Nephron progenitor cell (in vitro differentiated cells): Measurements from ENCODE around the gene IL17B.

Experiments
- DNase-seq: peaks from one replicate; pipeline ENCODE4 v3.0.0; 2021
- H3K27ac Mint-ChIP-seq: 2 replicates; pipeline ENCODE4 v1.8.0; 2021; ENCODE audit warnings: mild to moderate bottlenecking, moderate library complexity, mixed read lengths
- H3K27me3 Mint-ChIP-seq: 2 replicates; pipeline ENCODE4 v1.8.0; 2021; ENCODE audit warnings: mild to moderate bottlenecking, low read depth, mixed read lengths; ENCODE audit not compliant: poor library complexity
- H3K36me3 Mint-ChIP-seq: 2 replicates; pipeline ENCODE4 v1.8.0; 2021; ENCODE audit warnings: low read depth, mixed read lengths
- H3K4me1 Mint-ChIP-seq: 2 replicates; pipeline ENCODE4 v1.8.0; 2021; ENCODE audit warnings: mixed read lengths
- H3K4me3 Mint-ChIP-seq: 2 replicates; pipeline ENCODE4 v1.8.0; 2021; ENCODE audit warnings: mild to moderate bottlenecking, moderate library complexity, mixed read lengths
- H3K9me3 Mint-ChIP-seq: 2 replicates; pipeline ENCODE4 v1.8.0; 2021; ENCODE audit warnings: mild to moderate bottlenecking, moderate library complexity, mixed read lengths
- TF ChIP-seq, protein P1 (sequence below): fragments of 200-600 bp; sonication (generic); IDR thresholded peaks from 2 replicates; pipeline ENCODE4 v1.5.0; 2021; ENCODE audit warnings: antibody characterized with exemption

IL17B gene

DNA sequence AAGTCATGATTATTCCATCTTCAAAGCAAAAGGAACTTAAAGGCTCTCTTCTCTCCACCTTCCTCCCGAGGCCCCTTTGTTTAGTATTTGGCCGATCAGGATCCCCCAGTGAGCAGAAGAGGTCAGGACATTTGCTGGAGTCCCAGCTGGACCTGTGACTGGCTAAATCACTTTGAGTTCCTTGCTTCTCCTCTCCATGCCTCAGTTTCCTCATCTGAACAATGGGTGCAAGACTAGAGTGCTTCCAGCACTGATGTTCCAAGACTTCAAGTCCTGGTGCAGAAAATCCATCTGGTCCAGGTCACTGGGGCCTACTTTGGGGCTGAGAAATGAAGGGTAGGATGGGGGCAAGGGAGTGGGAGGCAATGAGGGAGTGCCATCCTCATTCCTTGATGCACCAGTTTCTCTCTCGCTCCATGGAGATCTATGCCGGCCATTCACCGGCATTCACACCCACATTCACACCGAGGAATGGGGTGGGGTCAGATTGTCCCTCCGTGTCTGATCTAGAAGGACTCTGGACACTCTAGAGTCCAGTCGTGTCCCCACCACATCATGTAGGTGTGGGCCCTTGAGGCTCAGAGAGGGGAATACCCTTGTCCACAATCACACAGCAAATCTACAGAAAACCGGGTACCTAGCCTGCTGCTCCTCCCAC, 38.7 kb upstream of the IL17B start:
- H3K27ac Mint-ChIP-seq = peak overlapping the region; percentile 86
- H3K4me1 Mint-ChIP-seq = peaks cover 91% of the 10 kb centered on the region
- H3K36me3 Mint-ChIP-seq = no peaks in the 10 kb centered on the region

DNA sequence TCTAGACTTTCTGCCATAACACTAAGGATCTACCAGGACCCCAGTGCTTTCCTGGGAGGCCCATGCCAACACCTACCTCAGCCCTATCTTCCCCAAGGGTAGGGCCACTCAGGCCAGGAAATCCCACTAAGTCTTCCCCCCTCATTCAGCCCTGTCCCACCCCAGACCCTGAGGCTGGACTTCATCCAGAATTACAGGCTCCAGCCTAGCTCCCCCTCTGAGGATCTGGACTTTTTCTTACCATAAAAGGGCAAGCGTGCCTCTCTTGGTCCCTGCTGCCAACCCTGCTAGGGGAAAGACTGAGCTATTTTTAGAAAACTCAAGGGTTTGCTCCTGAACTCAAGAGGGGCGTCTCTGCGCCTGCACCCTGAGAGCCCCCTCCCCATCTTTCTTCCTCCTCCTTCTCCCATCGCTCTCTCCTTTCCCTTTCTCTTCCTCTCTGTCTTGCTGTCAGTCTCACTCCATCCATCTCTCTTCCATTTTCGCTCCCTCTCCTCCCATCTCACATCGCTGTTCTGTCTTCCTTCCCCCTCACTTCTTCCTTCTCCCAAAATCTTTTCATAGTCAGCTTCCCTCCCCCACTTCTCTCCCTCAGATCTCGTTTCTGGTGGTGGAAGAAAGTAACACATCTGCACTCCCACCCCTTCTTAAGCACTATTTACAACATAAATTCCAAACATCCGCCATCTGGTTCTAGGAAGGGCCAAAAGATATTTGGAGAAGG, 38.1 kb upstream of the IL17B start:
- Mint-ChIP-seq H3K4me3 (peak overlapping the region; percentile 8), H3K27ac (peak overlapping the region; percentile 86), H3K4me1 (peaks cover 88% of the 10 kb centered on the region), H3K9me3 (no peaks in the 10 kb centered on the region), H3K27me3 (no peaks in the 10 kb centered on the region), H3K36me3 (no peaks in the 10 kb centered on the region)
- TF ChIP-seq, protein P1, sequence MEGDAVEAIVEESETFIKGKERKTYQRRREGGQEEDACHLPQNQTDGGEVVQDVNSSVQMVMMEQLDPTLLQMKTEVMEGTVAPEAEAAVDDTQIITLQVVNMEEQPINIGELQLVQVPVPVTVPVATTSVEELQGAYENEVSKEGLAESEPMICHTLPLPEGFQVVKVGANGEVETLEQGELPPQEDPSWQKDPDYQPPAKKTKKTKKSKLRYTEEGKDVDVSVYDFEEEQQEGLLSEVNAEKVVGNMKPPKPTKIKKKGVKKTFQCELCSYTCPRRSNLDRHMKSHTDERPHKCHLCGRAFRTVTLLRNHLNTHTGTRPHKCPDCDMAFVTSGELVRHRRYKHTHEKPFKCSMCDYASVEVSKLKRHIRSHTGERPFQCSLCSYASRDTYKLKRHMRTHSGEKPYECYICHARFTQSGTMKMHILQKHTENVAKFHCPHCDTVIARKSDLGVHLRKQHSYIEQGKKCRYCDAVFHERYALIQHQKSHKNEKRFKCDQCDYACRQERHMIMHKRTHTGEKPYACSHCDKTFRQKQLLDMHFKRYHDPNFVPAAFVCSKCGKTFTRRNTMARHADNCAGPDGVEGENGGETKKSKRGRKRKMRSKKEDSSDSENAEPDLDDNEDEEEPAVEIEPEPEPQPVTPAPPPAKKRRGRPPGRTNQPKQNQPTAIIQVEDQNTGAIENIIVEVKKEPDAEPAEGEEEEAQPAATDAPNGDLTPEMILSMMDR = no peak
- DNase-seq = no peak

More for the DNA sequence above, 38.7 kb upstream of the IL17B start:
- DNase-seq = no peak
- TF ChIP-seq, protein P1 = no peak
- Mint-ChIP-seq H3K27me3 (no peaks in the 10 kb centered on the region), H3K9me3 (no peaks in the 10 kb centered on the region), H3K4me3 (peak overlapping the region; percentile 3)

DNA sequence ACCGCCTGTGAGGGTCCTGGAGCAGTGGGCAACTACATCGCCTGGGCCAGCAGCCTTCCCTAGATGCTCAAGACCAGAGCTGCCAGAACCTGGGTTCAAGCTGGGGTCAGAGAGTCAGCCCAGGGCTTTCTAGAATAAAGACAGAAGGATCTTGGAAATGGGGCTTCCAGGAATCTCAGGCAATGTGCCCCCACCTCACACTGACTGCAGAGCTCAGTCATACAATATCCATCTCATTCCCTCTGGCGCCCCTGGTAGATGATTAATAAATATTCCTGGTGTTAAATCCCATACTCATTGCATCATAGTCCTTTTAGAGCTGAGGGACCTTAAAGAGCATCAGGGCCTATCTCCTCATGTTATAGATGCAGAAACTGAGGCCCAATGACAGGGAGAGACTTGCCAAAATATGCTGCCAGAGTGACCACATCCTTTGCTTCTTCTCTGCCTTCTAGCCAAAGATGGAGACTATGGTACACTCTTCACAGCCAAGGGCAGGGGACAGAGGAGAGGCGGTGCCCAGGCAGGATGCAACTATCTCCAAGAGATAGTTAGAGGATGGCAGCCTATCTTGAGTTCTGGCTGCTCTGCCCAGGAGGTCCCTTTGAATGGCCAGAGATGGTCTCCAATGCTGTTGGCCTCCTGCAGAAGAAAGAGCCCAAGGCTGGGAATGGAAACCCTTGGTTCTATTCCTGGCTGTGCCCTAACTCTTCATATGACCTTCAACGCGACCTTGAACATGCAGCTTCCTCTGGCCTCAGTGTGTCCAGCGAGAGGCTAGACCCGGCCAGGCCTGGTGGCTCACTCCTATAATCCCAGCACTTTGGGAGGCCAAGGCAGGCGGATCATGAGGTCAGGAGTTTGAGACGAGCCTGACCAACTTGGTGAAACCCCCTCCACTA, 36.2 kb upstream of the IL17B start:
- peaks cover 81% of the 10 kb centered on the region for H3K4me1 Mint-ChIP-seq
- no peak for DNase-seq
- H3K27me3 Mint-ChIP-seq = no peaks in the 10 kb centered on the region
- no peaks in the 10 kb centered on the region for H3K36me3 Mint-ChIP-seq
- peak overlapping the region; percentile 62 for H3K27ac Mint-ChIP-seq
- H3K9me3 Mint-ChIP-seq = no peaks in the 10 kb centered on the region
- H3K4me3 Mint-ChIP-seq = no peak overlapping the region
- TF ChIP-seq, protein P1 = no peak

DNA sequence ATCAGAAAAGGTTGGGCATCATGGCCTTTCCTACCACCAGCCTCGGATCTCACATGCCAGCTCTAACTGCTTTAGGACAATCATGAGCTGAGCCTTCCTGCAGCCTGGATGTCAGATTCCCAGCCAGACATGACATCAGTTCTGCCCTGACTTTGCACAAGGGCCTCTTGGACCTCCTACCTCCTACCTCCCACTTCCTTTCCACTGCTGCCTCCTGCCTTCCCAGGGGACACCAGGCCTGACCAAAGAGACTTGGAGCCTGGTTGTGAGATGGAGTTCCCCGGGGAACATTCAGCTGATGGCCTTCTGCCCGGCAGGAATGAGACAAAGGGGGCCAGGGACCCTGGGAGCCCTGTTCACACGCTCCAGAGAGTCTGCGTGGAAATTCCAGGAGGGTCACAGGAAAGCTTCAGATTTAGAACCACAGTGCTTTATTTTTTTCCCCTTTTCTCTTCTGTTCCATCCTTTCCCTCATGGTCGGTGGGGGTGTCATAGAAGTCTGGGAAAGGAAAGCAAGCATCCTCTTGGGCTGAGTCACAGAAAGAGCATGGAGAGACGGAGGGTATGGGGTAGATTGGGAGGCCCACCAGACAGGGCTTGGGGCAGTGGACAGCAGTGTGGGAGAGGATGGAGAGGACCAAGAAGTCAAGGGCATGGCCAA, 35.4 kb upstream of the IL17B start:
- no peaks in the 10 kb centered on the region for H3K36me3 Mint-ChIP-seq
- H3K27me3 Mint-ChIP-seq = no peaks in the 10 kb centered on the region
- peak overlapping the region; percentile 62 for H3K27ac Mint-ChIP-seq
- TF ChIP-seq, protein P1 = no peak
- peaks cover 81% of the 10 kb centered on the region for H3K4me1 Mint-ChIP-seq
- no peak overlapping the region for H3K4me3 Mint-ChIP-seq
- H3K9me3 Mint-ChIP-seq = no peaks in the 10 kb centered on the region
- no peak for DNase-seq

DNA sequence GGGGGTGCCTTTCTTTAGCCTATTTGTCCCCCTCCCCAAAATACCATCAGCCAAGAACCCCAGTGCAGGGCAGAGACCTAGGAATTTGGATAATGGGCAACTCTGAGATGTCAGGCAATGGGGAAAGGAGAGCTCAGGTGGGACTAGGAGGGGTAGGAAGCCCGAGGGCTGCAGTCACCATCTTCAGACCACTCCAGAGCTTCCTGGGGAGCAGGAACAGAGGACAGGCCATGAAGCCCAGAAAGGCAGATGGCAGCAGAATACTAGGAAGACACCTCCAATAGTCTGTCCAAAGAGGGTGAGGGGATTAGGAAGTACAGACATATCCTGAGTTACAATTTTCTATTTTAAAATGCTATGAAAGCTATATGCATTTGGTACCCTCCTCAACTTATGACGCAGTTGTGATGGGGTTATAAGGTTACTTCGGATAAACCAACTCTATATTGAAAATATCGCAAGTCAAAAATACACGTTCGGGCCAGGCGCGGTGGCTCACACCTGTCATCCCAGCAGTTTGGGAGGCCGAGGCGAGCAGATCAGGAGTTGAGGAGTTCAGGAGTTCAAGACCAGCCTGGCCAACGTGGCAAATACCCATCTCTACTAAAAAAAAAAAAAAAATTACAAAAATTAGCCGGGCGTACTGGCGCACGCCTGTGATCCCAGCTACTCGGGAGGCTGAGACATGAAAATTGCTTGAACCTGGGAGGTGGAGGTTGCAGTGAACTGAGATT, 34.6 kb upstream of the IL17B start:
- Mint-ChIP-seq H3K4me3 (no peak overlapping the region), H3K27me3 (no peaks in the 10 kb centered on the region), H3K36me3 (no peaks in the 10 kb centered on the region), H3K9me3 (no peaks in the 10 kb centered on the region), H3K27ac (peak overlapping the region; percentile 84), H3K4me1 (peaks cover 84% of the 10 kb centered on the region)
- TF ChIP-seq, protein P1 = no peak
- DNase-seq = no peak
